Vagina (tissue), 2 donors: Measurements from ENCODE around the gene ABCG2. TPM values are rescaled to one million over a fixed set of nuclear protein-coding genes. Genes with fewer than 3 reads are reported as not detected.

Experiments used
- DNase-seq, 2 donors: peaks; one replicate each; pipeline ENCODE4 v3.0.0-alpha.2; 2017; ENCODE audit errors: extremely low spot score in 2 of 2
- H3K27ac ChIP-seq: fragments of 200-600 bp; sonication (generic); one replicate; pipeline ENCODE4 v1.5.1; 2019
- H3K27me3 ChIP-seq: fragments of 200-600 bp; sonication (generic); one replicate; pipeline ENCODE4 v1.5.1; 2019
- H3K36me3 ChIP-seq, 2 donors: fragments of 200-600 bp; sonication (generic); one replicate each; pipeline ENCODE4 v1.5.1; 2017 to 2019
- H3K4me1 ChIP-seq: fragments of 200-600 bp; sonication (generic); one replicate; pipeline ENCODE4 v1.5.1; 2019
- H3K4me3 ChIP-seq, 2 donors: fragments of 200-600 bp; sonication (generic); 1 replicate in 1 of 2; 2 replicates in 1 of 2; pipeline ENCODE4 v1.5.1; 2016 to 2019
- H3K9me3 ChIP-seq: fragments of 200-600 bp; sonication (generic); one replicate; pipeline ENCODE4 v1.5.1; 2019
- CTCF ChIP-seq, 3 experiments: fragments of 450-650 bp in 2 of 3; fragments of 200-600 bp in 1 of 3; sonication (generic) in 1 of 3; IDR thresholded peaks; one replicate each; pipeline ENCODE4 v1.5.1; 2017 to 2019; ENCODE audit warnings: antibody characterized with exemption in 3 of 3, mild to moderate bottlenecking in 2 of 3, moderate library complexity in 2 of 3
- POLR2A ChIP-seq, 2 donors: fragments of 450-650 bp; IDR thresholded peaks; one replicate each; pipeline ENCODE4 v1.6.1; 2017; ENCODE audit warnings: antibody characterized with exemption in 2 of 2, mild to moderate bottlenecking in 2 of 2, moderate library complexity in 2 of 2
- POLR2AphosphoS5 ChIP-seq, 2 donors: sonication (generic); formaldehyde crosslinking; IDR thresholded peaks; one replicate each; pipeline ENCODE4 v1.9.0; 2017; ENCODE audit warnings: antibody characterized with exemption in 2 of 2, mild to moderate bottlenecking in 2 of 2, low read depth in 1 of 2; ENCODE audit not compliant: insufficient read depth in 1 of 2
- intact Hi-C: fragments of 100-400 bp; cut with DNase I; formaldehyde crosslinking; loops from one replicate; pipeline ENCODE4 v1.15.1; 2023
- total RNA-seq: library from RNA; depleted of rRNA; stranded (reverse); fragments of >200 nt; gene quantifications from one replicate; pipeline ENCODE4 v1.2.3, GENCODE V29; 2016

The ABCG2 gene
- total RNA-seq, 1 donor from 2014 or later: 7.4 TPM

- intact Hi-C loops: loop anchor here (10.0 kb wide), 1 partner anchor 137 kb away; no protein-coding TSS in a partner anchor
- H3K9me3 ChIP-seq: no peaks in the 10 kb centered on the region
- H3K27ac ChIP-seq: no peak overlapping the region
- no peak overlapping the region for H3K4me3 ChIP-seq
- H3K36me3 ChIP-seq: peaks cover 0 to 33% of the 10 kb centered on the region in 2 donors
- no peaks in the 10 kb centered on the region for H3K27me3 ChIP-seq
- H3K4me1 ChIP-seq: no peaks in the 10 kb centered on the region
- DNase-seq: no peak
- TF ChIP-seq POLR2A (IDR thresholded peaks at IDR 0.05): no peak
- no peak for TF ChIP-seq CTCF (IDR thresholded peaks at IDR 0.05)
- no peak for TF ChIP-seq POLR2AphosphoS5 (IDR thresholded peaks at IDR 0.05; ENCODE audit: insufficient read depth in 1 of 2, low read depth in 1 of 2)
Observed at GRCh38 chr4:88058295-88058694, 100.1 kb downstream of the ABCG2 start.

GRCh38 chr4:88054901-88055300, 103.5 kb downstream of the ABCG2 start:
- Histone ChIP-seq H3K36me3 (peaks cover 0 to 41% of the 10 kb centered on the region in 2 donors), H3K9me3 (no peaks in the 10 kb centered on the region), H3K27ac (no peak overlapping the region), H3K4me3 (no peak overlapping the region), H3K27me3 (no peaks in the 10 kb centered on the region), H3K4me1 (no peaks in the 10 kb centered on the region)
- TF ChIP-seq POLR2AphosphoS5 (IDR thresholded peaks at IDR 0.05; ENCODE audit: insufficient read depth in 1 of 2, low read depth in 1 of 2) (no peak), POLR2A (IDR thresholded peaks at IDR 0.05) (no peak), CTCF (IDR thresholded peaks at IDR 0.05) (no peak)
- DNase-seq: no peak
- intact Hi-C loops: loop anchor here (10.0 kb wide), 1 partner anchor 140 kb away; no protein-coding TSS in a partner anchor

- Histone ChIP-seq H3K27ac (no peak overlapping the region), H3K27me3 (no peaks in the 10 kb centered on the region), H3K9me3 (no peaks in the 10 kb centered on the region), H3K36me3 (peaks cover 0 to 41% of the 10 kb centered on the region in 2 donors), H3K4me1 (no peaks in the 10 kb centered on the region), H3K4me3 (no peak overlapping the region)
- TF ChIP-seq CTCF (IDR thresholded peaks at IDR 0.05) (no peak), POLR2A (IDR thresholded peaks at IDR 0.05) (no peak)
- DNase-seq: no peak
- intact Hi-C loops: loop anchor here (10.0 kb wide), 1 partner anchor 141 kb away; no protein-coding TSS in a partner anchor
Observed at GRCh38 chr4:88054229-88054628, 104.2 kb downstream of the ABCG2 start.

- DNase-seq: no peak
- no peak for TF ChIP-seq POLR2AphosphoS5 (IDR thresholded peaks at IDR 0.05; ENCODE audit: insufficient read depth in 1 of 2, low read depth in 1 of 2)
- TF ChIP-seq CTCF (IDR thresholded peaks at IDR 0.05): no peak
- TF ChIP-seq POLR2A (IDR thresholded peaks at IDR 0.05): no peak
- Histone ChIP-seq H3K9me3 (no peaks in the 10 kb centered on the region), H3K4me3 (no peak overlapping the region), H3K27ac (no peak overlapping the region), H3K27me3 (no peaks in the 10 kb centered on the region), H3K36me3 (peaks cover 0 to 47% of the 10 kb centered on the region in 2 donors), H3K4me1 (peaks cover 23% of the 10 kb centered on the region)
- intact Hi-C loops: no loop called here
Observed at GRCh38 chr4:88045021-88045420, 113.4 kb downstream of the ABCG2 start.

GRCh38 chr4:88043586-88044340, 114.7 kb downstream of the ABCG2 start:
- Histone ChIP-seq H3K9me3 (no peaks in the 10 kb centered on the region), H3K27ac (peak overlapping the region; percentile 37), H3K36me3 (peaks cover 0 to 57% of the 10 kb centered on the region in 2 donors), H3K4me3 (no peak overlapping the region), H3K27me3 (no peaks in the 10 kb centered on the region), H3K4me1 (peaks cover 23% of the 10 kb centered on the region)
- DNase-seq: no peak
- intact Hi-C loops: no loop called here
- TF ChIP-seq CTCF (IDR thresholded peaks at IDR 0.05) (no peak), POLR2A (IDR thresholded peaks at IDR 0.05) (no peak), POLR2AphosphoS5 (IDR thresholded peaks at IDR 0.05; ENCODE audit: insufficient read depth in 1 of 2, low read depth in 1 of 2) (no peak)
